WTC11 (cell line): ENCODE data around the gene C22orf31. TPM values are rescaled to one million over a fixed set of nuclear protein-coding genes. Genes with fewer than 3 reads are reported as not detected.

Experiments used
- ATAC-seq: fragments of 200-7000 bp; cut with Tn5 transposase; 2 replicates; pipeline ENCODE4 v1.10.0; 2021; ENCODE audit warnings: mild to moderate bottlenecking, moderate library complexity
- CTCF ChIA-PET: fragments of 300-600 bp; sonication (Branson Sonifier 250); formaldehyde crosslinking; loops from one replicate; lab custom pipeline; 2021; ENCODE audit warnings: antibody characterized with exemption; lab: Charles Lee
- POLR2A ChIA-PET: fragments of 350-600 bp; sonication (Branson Sonifier 250); formaldehyde crosslinking; loops from one replicate; lab custom pipeline; 2021; ENCODE audit warnings: antibody characterized with exemption; lab: Charles Lee
- DNase-seq: peaks from one replicate; pipeline ENCODE4 v3.0.0; 2021; ENCODE audit warnings: low spot score
- H3K27ac Mint-ChIP-seq: 2 replicates; pipeline ENCODE4 v1.8.0; 2021; ENCODE audit warnings: mixed read lengths
- H3K27me3 Mint-ChIP-seq: 2 replicates; pipeline ENCODE4 v1.8.0; 2021; ENCODE audit warnings: low read depth, mild to moderate bottlenecking, moderate library complexity, mixed read lengths
- H3K36me3 Mint-ChIP-seq: 2 replicates; pipeline ENCODE4 v1.8.0; 2021; ENCODE audit warnings: mixed read lengths
- H3K4me1 Mint-ChIP-seq: 2 replicates; pipeline ENCODE4 v1.8.0; 2022; ENCODE audit warnings: mixed read lengths
- H3K4me3 Mint-ChIP-seq: 2 replicates; pipeline ENCODE4 v1.8.0; 2021; ENCODE audit warnings: mild to moderate bottlenecking, moderate library complexity, mixed read lengths
- H3K9me3 Mint-ChIP-seq: 2 replicates; pipeline ENCODE4 v1.8.0; 2021; ENCODE audit warnings: mixed read lengths
- ARID4B ChIP-seq: sonication (generic); formaldehyde crosslinking; IDR thresholded peaks from 2 replicates; pipeline ENCODE4 v1.8.0; 2023; ENCODE audit warnings: missing genetic modification reagents, mild to moderate bottlenecking, borderline replicate concordance
- CBFB ChIP-seq: sonication (generic); formaldehyde crosslinking; IDR thresholded peaks from 2 replicates; pipeline ENCODE4 v1.8.1; 2022; ENCODE audit warnings: mild to moderate bottlenecking, low read depth, missing genetic modification reagents
- CDX4 ChIP-seq: fragments of 250-450 bp; sonication (Bioruptor Pico); IDR thresholded peaks from 2 replicates; pipeline ENCODE4 v1.9.0; 2021; ENCODE audit warnings: moderate library complexity, mild to moderate bottlenecking, inconsistent platforms, borderline replicate concordance
- ESRRA ChIP-seq: sonication (generic); formaldehyde crosslinking; IDR thresholded peaks from 2 replicates; pipeline ENCODE4 v1.8.1; 2022; ENCODE audit warnings: mild to moderate bottlenecking, missing genetic modification reagents, borderline replicate concordance
- GABPB1 ChIP-seq: sonication (generic); formaldehyde crosslinking; IDR thresholded peaks from 2 replicates; pipeline ENCODE4 v1.8.1; 2023; ENCODE audit warnings: mild to moderate bottlenecking, missing genetic modification reagents
- MYBL2 ChIP-seq: sonication (generic); formaldehyde crosslinking; IDR thresholded peaks from 2 replicates; pipeline ENCODE4 v1.8.1; 2023; ENCODE audit warnings: mild to moderate bottlenecking, moderate library complexity, missing genetic modification reagents
- NR2C2 ChIP-seq: sonication (generic); formaldehyde crosslinking; IDR thresholded peaks from 2 replicates; pipeline ENCODE4 v1.8.0; 2022; ENCODE audit warnings: mild to moderate bottlenecking, missing genetic modification reagents
- OVOL2 ChIP-seq: fragments of 250-450 bp; sonication (Bioruptor Pico); IDR thresholded peaks from 2 replicates; pipeline ENCODE4 v1.9.0; 2021; ENCODE audit warnings: mild to moderate bottlenecking, borderline replicate concordance
- SMAD4 ChIP-seq: sonication (generic); formaldehyde crosslinking; IDR thresholded peaks from 2 replicates; pipeline ENCODE4 v1.8.0; 2022; ENCODE audit warnings: mild to moderate bottlenecking, missing genetic modification reagents
- SP1 ChIP-seq: sonication (generic); formaldehyde crosslinking; conservative IDR thresholded peaks from 2 replicates; pipeline ENCODE4 v1.8.1; 2022; ENCODE audit warnings: missing genetic modification reagents
- TEAD4 ChIP-seq: sonication (generic); formaldehyde crosslinking; IDR thresholded peaks from 2 replicates; pipeline ENCODE4 v1.8.0; 2022; ENCODE audit warnings: mild to moderate bottlenecking, missing genetic modification reagents
- TP53 ChIP-seq: sonication (generic); formaldehyde crosslinking; IDR thresholded peaks from 2 replicates; pipeline ENCODE4 v1.8.1; 2023; ENCODE audit warnings: mild to moderate bottlenecking, missing genetic modification reagents
- ZBTB21 ChIP-seq: sonication (generic); formaldehyde crosslinking; IDR thresholded peaks from 2 replicates; pipeline ENCODE4 v1.8.1; 2023; ENCODE audit warnings: mild to moderate bottlenecking, missing genetic modification reagents, borderline replicate concordance
- ZNF219 ChIP-seq: sonication (generic); formaldehyde crosslinking; IDR thresholded peaks from 2 replicates; pipeline ENCODE4 v1.8.0; 2023; ENCODE audit warnings: missing genetic modification reagents, mild to moderate bottlenecking, borderline replicate concordance
- ZNF423 ChIP-seq: fragments of 250-450 bp; sonication (Bioruptor Pico); IDR thresholded peaks from 2 replicates; pipeline ENCODE4 v2.1.2; 2022; ENCODE audit warnings: mild to moderate bottlenecking, moderate library complexity
- ZNF512 ChIP-seq: sonication (generic); formaldehyde crosslinking; IDR thresholded peaks from 2 replicates; pipeline ENCODE4 v1.8.1; 2022; ENCODE audit warnings: missing genetic modification reagents, borderline replicate concordance
- total RNA-seq: library from RNA; stranded (reverse); gene quantifications from 3 replicates; pipeline ENCODE4 v1.2.3, GENCODE V29; 2021
- TF ChIP-seq, protein P1 (sequence below): sonication (generic); formaldehyde crosslinking; IDR thresholded peaks from 2 replicates; pipeline ENCODE4 v1.8.1; 2023; ENCODE audit warnings: mild to moderate bottlenecking, missing genetic modification reagents, moderate library complexity
- TF ChIP-seq, protein P2 (sequence below): fragments of 200-600 bp; IDR thresholded peaks from 2 replicates; pipeline ENCODE4 v1.8.0; 2022; ENCODE audit warnings: antibody characterized with exemption
- TF ChIP-seq, protein P3 (sequence below): sonication (generic); formaldehyde crosslinking; IDR thresholded peaks from 2 replicates; pipeline ENCODE4 v1.8.0; 2022; ENCODE audit warnings: missing genetic modification reagents
- TF ChIP-seq, protein P4 (sequence below): sonication (generic); formaldehyde crosslinking; IDR thresholded peaks from 2 replicates; pipeline ENCODE4 v1.8.0; 2022; ENCODE audit warnings: mild to moderate bottlenecking, missing genetic modification reagents

The C22orf31 gene
- total RNA-seq, 1 experiment from 2014 or later = not detected

GRCh38 chr22:29009148-29009547 lies 52.5 kb downstream of the C22orf31 start:
- ATAC-seq (no peak), DNase-seq (no peak)
- H3K27ac Mint-ChIP-seq = peak overlapping the region; percentile 37
- H3K4me1 Mint-ChIP-seq = peaks cover 84% of the 10 kb centered on the region
- peaks cover 7% of the 10 kb centered on the region; the same call in 1 of the 2 replicates for H3K36me3 Mint-ChIP-seq
- ChIA-PET POLR2A (no interaction called here), CTCF (interaction anchor here (0.5 kb wide), 1 partner anchor 30 kb away, joined by 4 read pairs; no protein-coding TSS in a partner anchor)
- H3K4me3 Mint-ChIP-seq = no peak overlapping the region
- H3K9me3 Mint-ChIP-seq = no peaks in the 10 kb centered on the region; the same call in 1 of the 2 replicates
- no peaks in the 10 kb centered on the region for H3K27me3 Mint-ChIP-seq
- no peak for TF ChIP-seq NR2C2 (CRISPR knock-in tag)
- no peak for TF ChIP-seq TEAD4 (CRISPR knock-in tag)
- TF ChIP-seq TP53 (CRISPR knock-in tag) = no peak
- TF ChIP-seq, protein P1, sequence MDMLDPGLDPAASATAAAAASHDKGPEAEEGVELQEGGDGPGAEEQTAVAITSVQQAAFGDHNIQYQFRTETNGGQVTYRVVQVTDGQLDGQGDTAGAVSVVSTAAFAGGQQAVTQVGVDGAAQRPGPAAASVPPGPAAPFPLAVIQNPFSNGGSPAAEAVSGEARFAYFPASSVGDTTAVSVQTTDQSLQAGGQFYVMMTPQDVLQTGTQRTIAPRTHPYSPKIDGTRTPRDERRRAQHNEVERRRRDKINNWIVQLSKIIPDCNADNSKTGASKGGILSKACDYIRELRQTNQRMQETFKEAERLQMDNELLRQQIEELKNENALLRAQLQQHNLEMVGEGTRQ (CRISPR knock-in tag) = no peak
- TF ChIP-seq ZNF512 = no peak
- no peak for TF ChIP-seq OVOL2 (CRISPR knock-in tag)
- no peak for TF ChIP-seq SP1 (CRISPR knock-in tag)
- TF ChIP-seq ESRRA (CRISPR knock-in tag) = no peak
- no peak for TF ChIP-seq CDX4 (CRISPR knock-in tag)
- TF ChIP-seq, protein P2, sequence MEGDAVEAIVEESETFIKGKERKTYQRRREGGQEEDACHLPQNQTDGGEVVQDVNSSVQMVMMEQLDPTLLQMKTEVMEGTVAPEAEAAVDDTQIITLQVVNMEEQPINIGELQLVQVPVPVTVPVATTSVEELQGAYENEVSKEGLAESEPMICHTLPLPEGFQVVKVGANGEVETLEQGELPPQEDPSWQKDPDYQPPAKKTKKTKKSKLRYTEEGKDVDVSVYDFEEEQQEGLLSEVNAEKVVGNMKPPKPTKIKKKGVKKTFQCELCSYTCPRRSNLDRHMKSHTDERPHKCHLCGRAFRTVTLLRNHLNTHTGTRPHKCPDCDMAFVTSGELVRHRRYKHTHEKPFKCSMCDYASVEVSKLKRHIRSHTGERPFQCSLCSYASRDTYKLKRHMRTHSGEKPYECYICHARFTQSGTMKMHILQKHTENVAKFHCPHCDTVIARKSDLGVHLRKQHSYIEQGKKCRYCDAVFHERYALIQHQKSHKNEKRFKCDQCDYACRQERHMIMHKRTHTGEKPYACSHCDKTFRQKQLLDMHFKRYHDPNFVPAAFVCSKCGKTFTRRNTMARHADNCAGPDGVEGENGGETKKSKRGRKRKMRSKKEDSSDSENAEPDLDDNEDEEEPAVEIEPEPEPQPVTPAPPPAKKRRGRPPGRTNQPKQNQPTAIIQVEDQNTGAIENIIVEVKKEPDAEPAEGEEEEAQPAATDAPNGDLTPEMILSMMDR = no peak
- no peak for TF ChIP-seq ZNF219 (CRISPR knock-in tag)
- TF ChIP-seq CBFB = no peak
- TF ChIP-seq GABPB1 (CRISPR knock-in tag) = no peak
- TF ChIP-seq SMAD4 = no peak
- no peak for TF ChIP-seq ZNF423 (CRISPR knock-in tag)
- TF ChIP-seq, protein P3, sequence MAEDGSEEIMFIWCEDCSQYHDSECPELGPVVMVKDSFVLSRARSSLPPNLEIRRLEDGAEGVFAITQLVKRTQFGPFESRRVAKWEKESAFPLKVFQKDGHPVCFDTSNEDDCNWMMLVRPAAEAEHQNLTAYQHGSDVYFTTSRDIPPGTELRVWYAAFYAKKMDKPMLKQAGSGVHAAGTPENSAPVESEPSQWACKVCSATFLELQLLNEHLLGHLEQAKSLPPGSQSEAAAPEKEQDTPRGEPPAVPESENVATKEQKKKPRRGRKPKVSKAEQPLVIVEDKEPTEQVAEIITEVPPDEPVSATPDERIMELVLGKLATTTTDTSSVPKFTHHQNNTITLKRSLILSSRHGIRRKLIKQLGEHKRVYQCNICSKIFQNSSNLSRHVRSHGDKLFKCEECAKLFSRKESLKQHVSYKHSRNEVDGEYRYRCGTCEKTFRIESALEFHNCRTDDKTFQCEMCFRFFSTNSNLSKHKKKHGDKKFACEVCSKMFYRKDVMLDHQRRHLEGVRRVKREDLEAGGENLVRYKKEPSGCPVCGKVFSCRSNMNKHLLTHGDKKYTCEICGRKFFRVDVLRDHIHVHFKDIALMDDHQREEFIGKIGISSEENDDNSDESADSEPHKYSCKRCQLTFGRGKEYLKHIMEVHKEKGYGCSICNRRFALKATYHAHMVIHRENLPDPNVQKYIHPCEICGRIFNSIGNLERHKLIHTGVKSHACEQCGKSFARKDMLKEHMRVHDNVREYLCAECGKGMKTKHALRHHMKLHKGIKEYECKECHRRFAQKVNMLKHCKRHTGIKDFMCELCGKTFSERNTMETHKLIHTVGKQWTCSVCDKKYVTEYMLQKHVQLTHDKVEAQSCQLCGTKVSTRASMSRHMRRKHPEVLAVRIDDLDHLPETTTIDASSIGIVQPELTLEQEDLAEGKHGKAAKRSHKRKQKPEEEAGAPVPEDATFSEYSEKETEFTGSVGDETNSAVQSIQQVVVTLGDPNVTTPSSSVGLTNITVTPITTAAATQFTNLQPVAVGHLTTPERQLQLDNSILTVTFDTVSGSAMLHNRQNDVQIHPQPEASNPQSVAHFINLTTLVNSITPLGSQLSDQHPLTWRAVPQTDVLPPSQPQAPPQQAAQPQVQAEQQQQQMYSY (CRISPR knock-in tag) = no peak
- TF ChIP-seq MYBL2 (CRISPR knock-in tag) = no peak
- TF ChIP-seq ARID4B = no peak
- TF ChIP-seq, protein P4, sequence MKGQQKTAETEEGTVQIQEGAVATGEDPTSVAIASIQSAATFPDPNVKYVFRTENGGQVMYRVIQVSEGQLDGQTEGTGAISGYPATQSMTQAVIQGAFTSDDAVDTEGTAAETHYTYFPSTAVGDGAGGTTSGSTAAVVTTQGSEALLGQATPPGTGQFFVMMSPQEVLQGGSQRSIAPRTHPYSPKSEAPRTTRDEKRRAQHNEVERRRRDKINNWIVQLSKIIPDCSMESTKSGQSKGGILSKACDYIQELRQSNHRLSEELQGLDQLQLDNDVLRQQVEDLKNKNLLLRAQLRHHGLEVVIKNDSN = no peak
- no peak for TF ChIP-seq ZBTB21 (CRISPR knock-in tag)
